Pericardium fibroblast (primary cell): ENCODE measurements around the gene SARS2. TPM values are rescaled to one million over a fixed set of nuclear protein-coding genes. Genes with fewer than 3 reads are reported as not detected.

Experiments used
- total RNA-seq: library from RNA; depleted of rRNA; stranded (reverse); fragments of >200 nt; gene quantifications from 2 replicates; pipeline ENCODE4 v1.2.3, GENCODE V29; 2015

Gene SARS2
- total RNA-seq = 27.0 and 32.9 TPM in 2 replicates

GRCh38 chr19:38929929-38930775 lies at the start of gene SARS2:
Gene SARS2, minus strand, starts transcription at chr19:38930763. Its CDS starts 27 bp downstream, at chr19:38930736.

GRCh38 chr19:38975214-38975860 lies 44.8 kb upstream of the SARS2 start, which contains the start of gene FBXO17:
Gene FBXO17, minus strand, starts transcription at chr19:38975742. Its CDS starts 25,423 bp downstream, at chr19:38950319.

GRCh38 chr19:38930776-38931520 lies 385 bp upstream of the SARS2 start, which contains the start of gene MRPS12:
Gene MRPS12, plus strand, starts transcription at chr19:38930944. Its CDS starts 351 bp downstream, at chr19:38931295.

GRCh38 chr19:38899447-38900201 lies 30.9 kb downstream of the SARS2 start, which contains the start of the genes NFKBIB and SIRT2:
Gene NFKBIB, plus strand, starts transcription at chr19:38899969. Its CDS starts 64 bp downstream, at chr19:38900033.
Gene SIRT2, minus strand, starts transcription at chr19:38899618. Its CDS starts 97 bp downstream, at chr19:38899521.

GRCh38 chr19:38877781-38878574 lies 52.6 kb downstream of the SARS2 start, which contains the start of gene RINL:
Gene RINL, minus strand, starts transcription at chr19:38878275. Its CDS starts 1,533 bp downstream, at chr19:38876742.

Other genes with a start within 250 kb of the SARS2 start
- 0.12 TPM in 1 of 2 replicates, not detected in the other for gene CAPN12, start 186.3 kb downstream of the SARS2 start, total RNA-seq
- not detected in 2 replicates for gene LGALS7, start 157.2 kb downstream of the SARS2 start, total RNA-seq
- not detected in 2 replicates for gene LGALS7B, start 141.6 kb downstream of the SARS2 start, total RNA-seq
- 0.09 TPM in 1 of 2 replicates, not detected in the other for gene LGALS4, start 117.8 kb downstream of the SARS2 start, total RNA-seq
- gene ECH1, start 99.0 kb downstream of the SARS2 start, total RNA-seq = 56.6 and 64.7 TPM in 2 replicates
- gene HNRNPL, start 80.8 kb downstream of the SARS2 start, total RNA-seq = 144 and 168 TPM in 2 replicates
- 1.5 and 1.7 TPM in 2 replicates for gene RINL, start 52.5 kb downstream of the SARS2 start, total RNA-seq
- gene SIRT2, start 31.1 kb downstream of the SARS2 start, total RNA-seq = 78.3 and 82.9 TPM in 2 replicates
- 12.3 and 14.4 TPM in 2 replicates for gene NFKBIB, start 30.8 kb downstream of the SARS2 start, total RNA-seq
- not detected in 2 replicates for gene CCER2, start 18.6 kb downstream of the SARS2 start, total RNA-seq
- gene MRPS12, start 181 bp upstream of the SARS2 start, total RNA-seq = 47.1 and 50.9 TPM in 2 replicates
- gene FBXO17, start 45.0 kb upstream of the SARS2 start, total RNA-seq = 42.8 and 55.4 TPM in 2 replicates
- 1.5 and 4.6 TPM in 2 replicates for gene FBXO27, start 101.8 kb upstream of the SARS2 start, total RNA-seq
- gene ACP7, start 153.6 kb upstream of the SARS2 start, total RNA-seq = not detected in 2 replicates
- gene PAK4, start 195.0 kb upstream of the SARS2 start, total RNA-seq = 8.2 and 9.0 TPM in 2 replicates